AG04449 (cell line): ENCODE measurements around the gene PRKN.

ENCODE experiments used
- CTCF ChIA-PET: fragments of 350-600 bp; formaldehyde crosslinking; extraction: SDS; loops from one replicate; lab custom pipeline; 2021; ENCODE audit warnings: antibody characterized with exemption; lab: Yijun Ruan, JAX
- POLR2A ChIA-PET: fragments of 400-600, 350-600 bp; formaldehyde crosslinking; extraction: SDS; loops from one replicate; lab custom pipeline; 2020; ENCODE audit warnings: antibody characterized with exemption, inconsistent platforms; lab: Yijun Ruan, JAX
- DNase-seq: peaks from one replicate; pipeline ENCODE4 v3.0.0-alpha.2; 2010; ENCODE audit warnings: low read depth, low spot score
- H3K4me3 ChIP-seq: 2 replicates; pipeline ENCODE4 v1.5.1; 2011; ENCODE audit warnings: low read depth, mild to moderate bottlenecking, control low read depth, low read length
- CTCF ChIP-seq: IDR thresholded peaks from one replicate; pipeline ENCODE4 v1.5.1; 2011; ENCODE audit warnings: mild to moderate bottlenecking, moderate library complexity, low read length, control low read depth, inconsistent platforms; ENCODE audit not compliant: insufficient read depth; ENCODE audit errors: missing control alignments

The PRKN gene

GRCh38 chr6:161462148-161462547 lies 1265.4 kb downstream of the PRKN start:
- ChIA-PET POLR2A (no interaction called here), CTCF (interaction anchor here (0.6 to 2.0 kb wide), 2 partner anchors 33 to 44 kb away, joined by 3 to 7 read pairs; no protein-coding TSS in a partner anchor)
- no peak for TF ChIP-seq CTCF
- no peak overlapping the region for H3K4me3 ChIP-seq
- no peak for DNase-seq

- TF ChIP-seq CTCF = no peak
- no peak overlapping the region for H3K4me3 ChIP-seq
- POLR2A ChIA-PET = no interaction called here
- CTCF ChIA-PET = interaction anchor here (1.3 to 3.3 kb wide), 2 partner anchors 14 to 41 kb away, joined by 4 to 18 read pairs; no protein-coding TSS in a partner anchor
- no peak for DNase-seq
These were observed 1268.5 kb downstream of the PRKN start for GRCh38 chr6:161459008-161459615.

- CTCF ChIA-PET = interaction anchor here (1.3 to 3.3 kb wide), 3 partner anchors 12 to 40 kb away, joined by 4 to 18 read pairs (median 5); no protein-coding TSS in a partner anchor
- TF ChIP-seq CTCF = no peak
- POLR2A ChIA-PET = no interaction called here
- DNase-seq = no peak
- no peak overlapping the region for H3K4me3 ChIP-seq
These were observed 1269.2 kb downstream of the PRKN start for GRCh38 chr6:161458201-161458951.

GRCh38 chr6:161455848-161456247 lies 1271.7 kb downstream of the PRKN start:
- no peak for DNase-seq
- H3K4me3 ChIP-seq = no peak overlapping the region
- no peak for TF ChIP-seq CTCF
- ChIA-PET POLR2A (no interaction called here), CTCF (no interaction called here)

- ChIA-PET POLR2A (no interaction called here), CTCF (no interaction called here)
- no peak for DNase-seq
- H3K4me3 ChIP-seq = no peak overlapping the region
- TF ChIP-seq CTCF = no peak
These were observed 1274.0 kb downstream of the PRKN start for GRCh38 chr6:161453558-161453957.

- DNase-seq = no peak
- no peak for TF ChIP-seq CTCF
- no peak overlapping the region for H3K4me3 ChIP-seq
- POLR2A ChIA-PET = no interaction called here
- CTCF ChIA-PET = no interaction called here
These were observed 1275.3 kb downstream of the PRKN start for GRCh38 chr6:161452241-161452640.
